HG03565 (cell line): Measurements from ENCODE around the gene ASPN.
"Not testable (repeated sequence)": the region's sequence is repeated elsewhere in the genome, so short reads cannot be mapped to it uniquely, and the experiment has no call there.

Experiments used
- ATAC-seq: cut with Tn5 transposase; IDR thresholded peaks from one replicate; pipeline ENCODE4 v1.9.1; 2021; ENCODE audit warnings: mild to moderate bottlenecking, moderate library complexity; ENCODE audit not compliant: unreplicated experiment

The ASPN gene

DNA sequence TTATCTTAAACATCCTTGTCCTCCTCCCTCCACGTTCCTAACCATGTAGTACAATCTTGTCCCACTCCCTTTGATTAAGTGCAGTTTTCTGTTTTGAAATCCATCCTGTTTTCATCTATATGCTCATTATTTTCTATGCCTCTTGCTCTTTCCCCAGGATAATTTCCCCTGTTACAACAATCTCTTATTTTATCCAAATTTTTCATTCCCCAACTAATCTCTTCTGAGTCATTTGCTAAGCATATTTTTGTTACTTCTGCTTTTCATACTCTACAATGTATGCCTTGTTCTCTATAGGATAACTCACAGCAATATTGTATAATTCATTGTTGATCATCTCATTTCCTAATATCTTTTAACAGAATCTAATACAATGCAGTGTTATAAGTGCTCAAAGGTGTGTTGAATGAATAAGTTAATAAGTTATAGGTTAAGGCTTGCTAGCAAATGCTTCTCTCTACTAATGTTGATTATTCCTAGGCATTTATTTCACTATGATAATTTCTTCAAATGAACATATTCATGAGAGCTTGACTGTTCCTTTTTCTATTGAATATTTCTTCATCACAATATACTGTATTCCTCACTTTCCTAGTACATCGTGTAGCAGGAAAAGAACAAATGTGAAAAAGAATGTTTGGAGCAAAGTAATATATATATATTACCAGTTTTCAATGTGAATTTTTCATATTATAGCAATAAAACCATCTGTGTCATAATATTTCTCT lies 59.5 kb downstream of the ASPN start:
- ATAC-seq: no peak

DNA sequence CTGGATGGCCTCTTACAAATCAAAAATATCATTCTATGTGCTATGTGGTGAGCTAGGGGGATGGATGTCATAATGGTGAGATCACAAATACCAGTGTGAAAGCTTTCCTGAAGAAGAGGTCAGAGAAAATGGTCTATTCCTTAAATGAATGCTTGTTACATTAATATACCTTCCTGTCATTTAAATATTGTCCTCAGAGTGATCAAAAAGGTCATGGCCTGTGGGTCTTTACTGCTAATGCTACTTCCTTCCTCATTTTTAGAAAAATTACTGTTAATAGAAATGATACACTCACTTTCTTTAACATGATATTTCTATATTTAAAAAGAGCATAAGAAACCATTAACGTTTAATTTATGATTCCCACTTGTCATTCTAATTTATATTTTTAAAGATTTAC lies 67.7 kb downstream of the ASPN start:
- no peak for ATAC-seq

DNA sequence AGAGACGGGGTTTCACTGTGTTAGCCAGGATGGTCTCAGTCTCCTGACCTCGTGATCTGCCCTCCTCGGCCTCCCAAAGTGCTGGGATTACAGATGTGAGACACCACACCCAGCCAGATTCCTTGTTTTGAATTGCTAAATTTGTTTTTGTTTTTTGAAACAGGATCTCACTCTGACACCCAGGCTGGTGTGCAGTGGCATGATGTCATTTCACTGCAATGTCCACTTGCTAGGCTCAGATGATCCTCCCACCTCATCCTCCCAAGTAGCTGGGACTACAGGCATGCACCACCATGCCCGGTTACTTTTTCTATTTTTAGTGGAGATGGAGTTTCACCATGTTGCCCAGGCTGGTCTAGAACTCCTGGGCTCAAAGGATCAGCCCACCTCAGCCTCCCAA lies 71.1 kb downstream of the ASPN start:
- ATAC-seq: not testable (repeated sequence)

DNA sequence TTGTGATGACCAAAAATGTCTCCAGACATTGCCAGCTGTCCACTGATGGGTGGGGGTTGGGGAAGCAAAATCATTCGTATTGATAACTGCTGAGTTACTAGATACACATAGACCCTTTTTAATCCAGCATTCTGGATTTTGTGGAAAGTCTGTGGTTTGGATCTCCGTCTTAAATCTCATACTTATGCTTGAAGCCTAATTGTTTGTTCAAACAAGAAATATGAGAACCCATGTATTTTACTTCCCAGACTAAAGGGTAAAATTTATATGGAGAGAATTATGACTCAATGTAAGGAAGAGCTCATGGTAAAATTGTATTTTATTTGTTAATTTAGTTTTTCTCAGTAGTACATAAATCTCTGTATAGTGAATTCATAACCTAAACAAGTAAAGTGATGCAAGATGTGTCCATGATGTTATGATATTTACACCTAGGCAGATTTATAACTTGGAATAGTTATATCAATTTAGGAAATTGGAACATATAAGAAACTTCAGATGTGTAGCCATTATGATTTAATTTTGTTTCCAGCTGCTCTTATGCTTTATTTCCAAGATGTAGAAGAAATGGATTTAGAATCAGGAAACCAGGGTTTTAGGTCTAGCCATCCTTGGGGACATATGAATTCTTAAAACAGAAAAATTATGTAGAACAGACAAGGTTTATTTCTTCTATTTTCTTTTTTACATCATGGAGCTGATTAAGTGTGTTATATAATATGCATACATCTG lies 73.4 kb downstream of the ASPN start:
- no peak for ATAC-seq

DNA sequence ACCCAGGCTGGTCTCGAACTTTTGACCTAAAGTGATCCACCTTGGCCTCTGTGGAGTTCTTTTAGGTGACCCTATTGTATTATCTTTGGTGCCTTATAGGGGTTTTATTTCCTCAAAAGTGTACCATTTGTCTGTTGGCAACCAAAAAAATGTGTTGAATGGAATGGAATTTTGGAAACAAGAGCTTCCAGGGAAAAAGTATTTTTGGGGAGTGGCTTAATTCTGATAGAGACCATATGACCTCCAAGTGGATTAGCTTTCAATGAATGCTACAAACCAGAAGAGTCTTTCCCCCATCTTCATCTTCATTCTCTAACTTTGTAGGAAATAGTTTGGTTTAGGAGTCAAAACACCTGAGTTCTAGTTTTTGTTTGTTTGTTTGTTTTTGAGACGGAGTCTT lies 74.5 kb downstream of the ASPN start:
- ATAC-seq: no peak

DNA sequence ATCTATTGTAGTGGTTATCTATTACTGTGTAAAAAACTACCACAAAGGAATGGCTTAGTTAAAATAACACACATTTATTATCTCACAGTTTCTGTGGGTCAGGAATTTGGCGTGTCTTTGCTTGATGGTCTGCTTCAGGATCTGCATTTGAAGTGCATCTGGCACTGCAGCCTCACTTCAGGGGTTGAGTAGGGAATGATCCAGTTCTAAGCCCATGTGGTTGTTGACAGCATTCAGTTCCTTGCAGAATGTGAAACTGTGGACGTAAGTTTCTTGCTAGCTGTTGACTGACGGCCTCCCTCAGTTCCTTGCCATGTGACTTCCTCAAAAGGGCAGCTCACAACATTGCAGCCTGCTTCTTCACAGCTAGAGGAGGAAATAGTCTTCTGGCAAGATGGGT lies 75.8 kb downstream of the ASPN start:
- ATAC-seq: peak; percentile 53
